Right cardiac atrium (tissue), 5 donors: Measurements from ENCODE around the gene KCNAB1. TPM values are rescaled to one million over a fixed set of nuclear protein-coding genes. Genes with fewer than 3 reads are reported as not detected.

ENCODE experiments used
- ATAC-seq, 2 donors: fragments of 200-7000 bp; cut with Tn5 transposase; one replicate each; pipeline versions ENCODE4 v1.8.0 to v1.9.1; 2020; ENCODE audit warnings: moderate library complexity in 2 of 2, mild to moderate bottlenecking in 1 of 2
- DNase-seq, 3 donors: peaks; one replicate each; pipeline ENCODE4 v3.0.0-alpha.2; 2020
- H3K27ac ChIP-seq: one replicate; pipeline ENCODE4 v1.5.1; 2013; ENCODE audit warnings: mild to moderate bottlenecking, low read length, control low read depth, moderate library complexity
- H3K27me3 ChIP-seq: one replicate; pipeline ENCODE4 v1.6.1; 2013; ENCODE audit not compliant: control insufficient read depth, insufficient read depth
- H3K4me1 ChIP-seq: one replicate; pipeline ENCODE4 v1.6.1; 2013; ENCODE audit warnings: low read length; ENCODE audit not compliant: control insufficient read depth, insufficient read depth
- H3K4me3 ChIP-seq: one replicate; pipeline ENCODE4 v1.5.1; 2013; ENCODE audit warnings: low read length, control low read depth
- H3K9me3 ChIP-seq: one replicate; pipeline ENCODE4 v1.6.1; 2013; ENCODE audit warnings: low read length; ENCODE audit not compliant: control insufficient read depth
- WGBS: extraction: QIAGEN DNeasy Blood & Tissue Kit; methylation state at CpG from one replicate; pipeline ENCODE4 v1.1.7; 2013; 5-methylcytosine and 5-hydroxymethylcytosine counted together
- intact Hi-C, 4 donors: fragments of 100-400 bp; cut with DNase I; formaldehyde crosslinking; loops; one replicate each; pipeline versions ENCODE4 v1.11.0 to v1.14.0; 2022 to 2023
- polyA plus RNA-seq: library from polyadenylated mRNA; stranded (reverse); fragments of 200-250 nt; gene quantifications from one replicate; pipeline ENCODE4 v1.2.3, GENCODE V29; 2013
- total RNA-seq, 4 donors: library from RNA; stranded (reverse); fragmentation: NEBNext Ultra II Directional; extraction: Animal tissue kit (Norgen Biotek cat#: 25700); gene quantifications; one replicate each; pipeline ENCODE4 v1.2.1, GENCODE V29; 2021
- donor health status: healthy with polysubstance abuse.
- donor health status: DM: no; HTN: yes; CAD: no.
- donor health status: DM: no; HTN: no; CAD: no.
- donor health status: DM: no; HTN: yes; CAD: no; lungs with severe emphysema.
- donor health status: DM: yes; HTN: yes; CAD: no.

Gene KCNAB1
- total and polyA plus RNA-seq, 5 donors: 1.1 to 3.7 (median 2.0) TPM

GRCh38 chr3:156507285-156507684 lies 386.9 kb downstream of the KCNAB1 start:
- Histone ChIP-seq H3K4me3 (no peak overlapping the region), H3K9me3 (no peaks in the 10 kb centered on the region), H3K27ac (no peak overlapping the region), H3K4me1 (no peaks in the 10 kb centered on the region), H3K27me3 (no peaks in the 10 kb centered on the region)
- DNase-seq (no peak), ATAC-seq (no peak)
- intact Hi-C loops: loop anchor here in 2 of 4 donors (5.0 kb wide), 1 partner anchor 355 kb away; no protein-coding TSS in a partner anchor

GRCh38 chr3:156509189-156510174 lies 389.1 kb downstream of the KCNAB1 start:
- intact Hi-C loops: loop anchor here (5.0 kb wide), 1 partner anchor 357 kb away; no protein-coding TSS in a partner anchor
- Histone ChIP-seq H3K4me3 (no peak overlapping the region), H3K9me3 (no peaks in the 10 kb centered on the region), H3K27ac (no peak overlapping the region), H3K27me3 (no peaks in the 10 kb centered on the region), H3K4me1 (no peaks in the 10 kb centered on the region)
- 58% methylated on average over 5 of the region's 5 CpGs for WGBS
- peak; percentile 57 to 67 for ATAC-seq
- no peak for DNase-seq

- 59% methylated on average over 2 of the region's 2 CpGs for WGBS
- ATAC-seq (no peak), DNase-seq (no peak)
- Histone ChIP-seq H3K4me1 (no peaks in the 10 kb centered on the region), H3K4me3 (no peak overlapping the region), H3K27ac (no peak overlapping the region), H3K27me3 (no peaks in the 10 kb centered on the region), H3K9me3 (no peaks in the 10 kb centered on the region)
- intact Hi-C loops: loop anchor here in 2 of 4 donors (5.0 kb wide), 1 partner anchor 360 kb away; no protein-coding TSS in a partner anchor
Measured at GRCh38 chr3:156511987-156512677, 391.8 kb downstream of the KCNAB1 start.

GRCh38 chr3:156513619-156514018 lies 393.2 kb downstream of the KCNAB1 start:
- 67% methylated on average over 5 of the region's 5 CpGs for WGBS
- Histone ChIP-seq H3K27me3 (no peaks in the 10 kb centered on the region), H3K9me3 (no peaks in the 10 kb centered on the region), H3K4me1 (no peaks in the 10 kb centered on the region), H3K4me3 (no peak overlapping the region), H3K27ac (no peak overlapping the region)
- ATAC-seq (no peak), DNase-seq (no peak)
- intact Hi-C loops: loop anchor here in 2 of 4 donors (5.0 kb wide), 1 partner anchor 361 kb away; no protein-coding TSS in a partner anchor

GRCh38 chr3:156516284-156516683 lies 395.9 kb downstream of the KCNAB1 start:
- Histone ChIP-seq H3K27ac (no peak overlapping the region), H3K4me3 (no peak overlapping the region), H3K9me3 (no peaks in the 10 kb centered on the region), H3K27me3 (no peaks in the 10 kb centered on the region), H3K4me1 (no peaks in the 10 kb centered on the region)
- 68% methylated on average over 3 of the region's 3 CpGs for WGBS
- DNase-seq (peak; percentile 42 to 69 (median 64)), ATAC-seq (peak in 1 of 2 donors; percentile 50)
- intact Hi-C loops: no loop called here

GRCh38 chr3:156516961-156517360 lies 396.6 kb downstream of the KCNAB1 start:
- DNase-seq: no peak
- Histone ChIP-seq H3K4me1 (no peaks in the 10 kb centered on the region), H3K9me3 (no peaks in the 10 kb centered on the region), H3K27me3 (no peaks in the 10 kb centered on the region), H3K4me3 (no peak overlapping the region), H3K27ac (no peak overlapping the region)
- WGBS: 55% methylated on average over 1 of the region's 1 CpG
- ATAC-seq: no peak
- intact Hi-C loops: no loop called here

- no peak overlapping the region for H3K27ac ChIP-seq
- H3K4me1 ChIP-seq: no peaks in the 10 kb centered on the region
- ATAC-seq (peak in 1 of 2 donors; percentile 72), DNase-seq (no peak)
- no peaks in the 10 kb centered on the region for H3K27me3 ChIP-seq
- no peak overlapping the region for H3K4me3 ChIP-seq
- intact Hi-C loops: no loop called here
- H3K9me3 ChIP-seq: no peaks in the 10 kb centered on the region
Measured at GRCh38 chr3:156518726-156519125, 398.3 kb downstream of the KCNAB1 start.

GRCh38 chr3:156519758-156520162 lies 399.4 kb downstream of the KCNAB1 start:
- Histone ChIP-seq H3K27ac (no peak overlapping the region), H3K27me3 (no peaks in the 10 kb centered on the region), H3K4me1 (no peaks in the 10 kb centered on the region), H3K4me3 (no peak overlapping the region), H3K9me3 (no peaks in the 10 kb centered on the region)
- intact Hi-C loops: no loop called here
- 95% methylated on average over 1 of the region's 1 CpG for WGBS
- no peak for ATAC-seq
- DNase-seq: no peak

- ATAC-seq (no peak), DNase-seq (no peak)
- Histone ChIP-seq H3K27ac (no peak overlapping the region), H3K4me1 (no peaks in the 10 kb centered on the region), H3K9me3 (no peaks in the 10 kb centered on the region), H3K4me3 (no peak overlapping the region), H3K27me3 (no peaks in the 10 kb centered on the region)
- intact Hi-C loops: no loop called here
- 86% methylated on average over 4 of the region's 4 CpGs for WGBS
Measured at GRCh38 chr3:156522673-156523072, 402.3 kb downstream of the KCNAB1 start.

GRCh38 chr3:156525808-156526207 lies 405.4 kb downstream of the KCNAB1 start:
- intact Hi-C loops: no loop called here
- ATAC-seq (no peak), DNase-seq (no peak)
- WGBS: 95% methylated on average over 1 of the region's 1 CpG
- Histone ChIP-seq H3K9me3 (no peaks in the 10 kb centered on the region), H3K4me3 (no peak overlapping the region), H3K4me1 (no peaks in the 10 kb centered on the region), H3K27ac (no peak overlapping the region), H3K27me3 (no peaks in the 10 kb centered on the region)

GRCh38 chr3:156527060-156527459 lies 406.7 kb downstream of the KCNAB1 start:
- H3K4me1 ChIP-seq: no peaks in the 10 kb centered on the region
- ATAC-seq: no peak
- DNase-seq: no peak
- no peaks in the 10 kb centered on the region for H3K27me3 ChIP-seq
- H3K27ac ChIP-seq: no peak overlapping the region
- WGBS: 98% methylated on average over 1 of the region's 1 CpG
- H3K4me3 ChIP-seq: no peak overlapping the region
- intact Hi-C loops: no loop called here
- no peaks in the 10 kb centered on the region for H3K9me3 ChIP-seq
